Lower lobe of right lung (tissue), 2 donors: ENCODE data around the gene CEP95. TPM values are rescaled to one million over a fixed set of nuclear protein-coding genes. Genes with fewer than 3 reads are reported as not detected.
"Not testable (repeated sequence)": the region's sequence is repeated elsewhere in the genome, so short reads cannot be mapped to it uniquely, and the experiment has no call there.

Experiments
- ATAC-seq, 2 donors: fragments of 200-7000 bp; cut with Tn5 transposase; one replicate each; pipeline ENCODE4 v1.9.1; 2020 to 2022; ENCODE audit warnings: mild to moderate bottlenecking in 2 of 2, moderate library complexity in 2 of 2
- DNase-seq: peaks from one replicate; pipeline ENCODE4 v3.0.0-alpha.2; 2020
- H3K27ac ChIP-seq: fragments of 200-600 bp; one replicate; pipeline ENCODE4 v1.8.0; 2022
- H3K27me3 ChIP-seq: fragments of 200-600 bp; one replicate; pipeline ENCODE4 v1.8.0; 2022; ENCODE audit warnings: low read depth
- H3K36me3 ChIP-seq: fragments of 200-600 bp; one replicate; pipeline ENCODE4 v1.8.0; 2022; ENCODE audit warnings: mild to moderate bottlenecking
- H3K4me1 ChIP-seq: fragments of 200-600 bp; one replicate; pipeline ENCODE4 v1.8.0; 2022
- H3K4me3 ChIP-seq: fragments of 200-600 bp; one replicate; pipeline ENCODE4 v1.8.0; 2022; ENCODE audit warnings: mild to moderate bottlenecking
- H3K9me3 ChIP-seq: fragments of 200-600 bp; one replicate; pipeline ENCODE4 v1.8.0; 2022
- CTCF ChIP-seq: fragments of 200-600 bp; IDR thresholded peaks from one replicate; pipeline ENCODE4 v1.8.0; 2022; ENCODE audit warnings: antibody characterized with exemption, mild to moderate bottlenecking
- intact Hi-C: fragments of 100-400 bp; cut with DNase I; formaldehyde crosslinking; loops from one replicate; pipeline ENCODE4 v1.11.0; 2022
- total RNA-seq: library from RNA; stranded (reverse); fragmentation: NEBNext Ultra II Directional; extraction: Animal tissue kit (Norgen Biotek cat#: 25700); gene quantifications from one replicate; pipeline ENCODE4 v1.2.1, GENCODE V29; 2021
- donor health status: DM: no; HTN: yes; CAD: no; lungs with severe emphysema.

Gene CEP95
- total RNA-seq, 1 donor from 2014 or later: 34.2 TPM

- DNase-seq (no peak), ATAC-seq (peak; percentile 66 to 73)
- Histone ChIP-seq H3K27ac (no peak overlapping the region), H3K9me3 (no peaks in the 10 kb centered on the region), H3K4me1 (peaks cover 23% of the 10 kb centered on the region), H3K36me3 (peaks cover 61% of the 10 kb centered on the region), H3K4me3 (no peak overlapping the region), H3K27me3 (no peaks in the 10 kb centered on the region)
- intact Hi-C loops: no loop called here
- peak; percentile 64 for TF ChIP-seq CTCF
Measured at GRCh38 chr17:64491034-64491860, 15.5 kb upstream of the CEP95 start.

GRCh38 chr17:64491994-64492393 is 14.8 kb upstream of the CEP95 start:
- intact Hi-C loops: no loop called here
- peaks cover 61% of the 10 kb centered on the region for H3K36me3 ChIP-seq

GRCh38 chr17:64492481-64493109 is 14.2 kb upstream of the CEP95 start:
- peak; percentile 49 for TF ChIP-seq CTCF
- no peaks in the 10 kb centered on the region for H3K27me3 ChIP-seq
- intact Hi-C loops: no loop called here
- H3K4me1 ChIP-seq: peaks cover 29% of the 10 kb centered on the region
- no peak overlapping the region for H3K27ac ChIP-seq
- no peak for DNase-seq
- ATAC-seq: no peak
- H3K4me3 ChIP-seq: no peak overlapping the region
- peaks cover 60% of the 10 kb centered on the region for H3K36me3 ChIP-seq
- no peaks in the 10 kb centered on the region for H3K9me3 ChIP-seq

More at GRCh38 chr17:64491994-64492393, 14.8 kb upstream of the CEP95 start:
- TF ChIP-seq CTCF: no peak
- Histone ChIP-seq H3K27ac (no peak overlapping the region), H3K9me3 (no peaks in the 10 kb centered on the region), H3K27me3 (no peaks in the 10 kb centered on the region), H3K4me1 (peaks cover 23% of the 10 kb centered on the region), H3K4me3 (no peak overlapping the region)
- no peak for ATAC-seq
- no peak for DNase-seq

GRCh38 chr17:64494121-64494520 is 12.7 kb upstream of the CEP95 start:
- Histone ChIP-seq H3K27ac (no peak overlapping the region), H3K27me3 (no peaks in the 10 kb centered on the region), H3K36me3 (peaks cover 60% of the 10 kb centered on the region), H3K4me3 (no peak overlapping the region), H3K4me1 (peaks cover 44% of the 10 kb centered on the region), H3K9me3 (no peaks in the 10 kb centered on the region)
- intact Hi-C loops: no loop called here
- ATAC-seq (no peak), DNase-seq (no peak)
- no peak for TF ChIP-seq CTCF

- Histone ChIP-seq H3K4me1 (peaks cover 55% of the 10 kb centered on the region), H3K36me3 (peaks cover 61% of the 10 kb centered on the region)
- H3K27me3 ChIP-seq, H3K9me3 ChIP-seq, H3K27ac ChIP-seq, H3K4me3 ChIP-seq, DNase-seq, ATAC-seq, intact Hi-C loops: not testable (repeated sequence)
Measured at GRCh38 chr17:64495300-64495699, 11.5 kb upstream of the CEP95 start.

- Histone ChIP-seq H3K27ac (peak overlapping the region; percentile 81), H3K27me3 (no peaks in the 10 kb centered on the region), H3K36me3 (peaks cover 61% of the 10 kb centered on the region), H3K4me3 (peak overlapping the region; percentile 79), H3K4me1 (peaks cover 65% of the 10 kb centered on the region), H3K9me3 (no peaks in the 10 kb centered on the region)
- TF ChIP-seq CTCF: no peak
- ATAC-seq: no peak
- DNase-seq: no peak
- intact Hi-C loops: no loop called here
Measured at GRCh38 chr17:64496348-64496785, 10.4 kb upstream of the CEP95 start.
